IMR-90 (cell line): ENCODE data around the gene AFDN.

Experiments
- BHLHE40 ChIP-seq: fragments of 150-350 bp; IDR thresholded peaks from 2 replicates; pipeline ENCODE4 v1.6.1; 2016; ENCODE audit warnings: mild to moderate bottlenecking, low read depth, low read length
- CEBPB ChIP-seq: IDR thresholded peaks from 2 replicates; pipeline ENCODE4 v1.6.1; 2012; ENCODE audit warnings: low read depth, low read length, improper control_type of control experiment
- CHD1 ChIP-seq: IDR thresholded peaks from 2 replicates; pipeline ENCODE4 v1.6.1; 2012; ENCODE audit warnings: low read depth, low read length, improper control_type of control experiment
- CTCF ChIP-seq: conservative IDR thresholded peaks from 2 replicates; pipeline ENCODE4 v1.5.1; 2012; ENCODE audit warnings: mild to moderate bottlenecking, low read depth, low read length, improper control_type of control experiment
- NFE2L2 ChIP-seq: fragments of 150-350 bp; IDR thresholded peaks from 2 replicates; pipeline ENCODE4 v1.6.1; 2016; ENCODE audit warnings: low read depth, mild to moderate bottlenecking, low read length
- POLR2A ChIP-seq: IDR thresholded peaks from 2 replicates; pipeline ENCODE4 v1.6.1; 2012; ENCODE audit warnings: mild to moderate bottlenecking, low read depth, low read length
- RAD21 ChIP-seq: IDR thresholded peaks from 2 replicates; pipeline ENCODE4 v1.6.1; 2012; ENCODE audit warnings: low read length, improper control_type of control experiment

- TF ChIP-seq CEBPB (no peak), CTCF (no peak), RAD21 (no peak), POLR2A (no peak), CHD1 (no peak), BHLHE40 (no peak), NFE2L2 (no peak)
These were observed 69.9 kb downstream of the AFDN start for GRCh38 chr6:167896648-167897047.
